IPS-18a (cell line): Measurements from ENCODE around the gene PDE4D.
"Not testable (repeated sequence)": the region's sequence is repeated elsewhere in the genome, so short reads cannot be mapped to it uniquely, and the experiment has no call there.

ENCODE experiments used
- H3K27ac ChIP-seq: one replicate; pipeline ENCODE4 v1.5.1; 2013; ENCODE audit warnings: low read length
- H3K27me3 ChIP-seq: one replicate; pipeline ENCODE4 v1.6.1; 2013; ENCODE audit warnings: mild to moderate bottlenecking, low read length; ENCODE audit not compliant: control insufficient read depth, insufficient read depth
- H3K36me3 ChIP-seq: one replicate; pipeline ENCODE4 v1.6.1; 2013; ENCODE audit warnings: low read depth, low read length; ENCODE audit not compliant: control insufficient read depth
- H3K4me1 ChIP-seq: one replicate; pipeline ENCODE4 v1.6.1; 2013; ENCODE audit warnings: low read depth, low read length; ENCODE audit not compliant: control insufficient read depth
- H3K4me3 ChIP-seq: one replicate; pipeline ENCODE4 v1.5.1; 2013; ENCODE audit warnings: low read length
- H3K9ac ChIP-seq: one replicate; pipeline ENCODE4 v1.6.1; 2013; ENCODE audit warnings: mild to moderate bottlenecking, low read length, moderate library complexity
- H3K9me3 ChIP-seq: one replicate; pipeline ENCODE4 v1.6.1; 2013; ENCODE audit warnings: low read depth, low read length; ENCODE audit not compliant: control insufficient read depth

The PDE4D gene

GRCh38 chr5:59579824-59580167 is 313.7 kb downstream of the PDE4D start:
- H3K4me3 ChIP-seq: no peak overlapping the region
- no peaks in the 10 kb centered on the region for H3K9me3 ChIP-seq
- no peaks in the 10 kb centered on the region for H3K27me3 ChIP-seq
- no peak overlapping the region for H3K27ac ChIP-seq
- peaks cover 7% of the 10 kb centered on the region for H3K4me1 ChIP-seq
- H3K9ac ChIP-seq: no peak overlapping the region
- no peaks in the 10 kb centered on the region for H3K36me3 ChIP-seq

- Histone ChIP-seq H3K9me3 (no peaks in the 10 kb centered on the region), H3K4me3 (no peak overlapping the region), H3K27me3 (no peaks in the 10 kb centered on the region), H3K4me1 (peaks cover 7% of the 10 kb centered on the region), H3K27ac (no peak overlapping the region), H3K9ac (no peak overlapping the region), H3K36me3 (no peaks in the 10 kb centered on the region)
These were observed 314.3 kb downstream of the PDE4D start for GRCh38 chr5:59579101-59579823.

- Histone ChIP-seq H3K36me3 (no peaks in the 10 kb centered on the region), H3K9ac (no peak overlapping the region), H3K9me3 (no peaks in the 10 kb centered on the region), H3K27ac (no peak overlapping the region), H3K4me1 (no peaks in the 10 kb centered on the region), H3K4me3 (no peak overlapping the region), H3K27me3 (no peaks in the 10 kb centered on the region)
These were observed 316.0 kb downstream of the PDE4D start for GRCh38 chr5:59577485-59577884.

- H3K27me3 ChIP-seq: no peaks in the 10 kb centered on the region
- H3K9ac ChIP-seq: no peak overlapping the region
- no peak overlapping the region for H3K4me3 ChIP-seq
- no peaks in the 10 kb centered on the region for H3K4me1 ChIP-seq
- H3K9me3 ChIP-seq: no peaks in the 10 kb centered on the region
- H3K27ac ChIP-seq: no peak overlapping the region
- no peaks in the 10 kb centered on the region for H3K36me3 ChIP-seq
These were observed 317.7 kb downstream of the PDE4D start for GRCh38 chr5:59575648-59576445.

- H3K4me1 ChIP-seq: peaks cover 23% of the 10 kb centered on the region
- H3K9ac ChIP-seq, H3K36me3 ChIP-seq, H3K27me3 ChIP-seq, H3K27ac ChIP-seq, H3K4me3 ChIP-seq, H3K9me3 ChIP-seq: not testable (repeated sequence)
These were observed 320.0 kb downstream of the PDE4D start for GRCh38 chr5:59573509-59573908.

- no peak overlapping the region for H3K9ac ChIP-seq
- H3K4me3 ChIP-seq: no peak overlapping the region
- H3K9me3 ChIP-seq: no peaks in the 10 kb centered on the region
- H3K4me1 ChIP-seq: peaks cover 24% of the 10 kb centered on the region
- H3K36me3 ChIP-seq: no peaks in the 10 kb centered on the region
- H3K27ac ChIP-seq: no peak overlapping the region
- H3K27me3 ChIP-seq: no peaks in the 10 kb centered on the region
These were observed 322.5 kb downstream of the PDE4D start for GRCh38 chr5:59571067-59571466.

GRCh38 chr5:59569608-59570334 is 323.8 kb downstream of the PDE4D start:
- Histone ChIP-seq H3K9ac (no peak overlapping the region), H3K9me3 (no peaks in the 10 kb centered on the region), H3K4me3 (no peak overlapping the region), H3K27me3 (no peaks in the 10 kb centered on the region), H3K27ac (no peak overlapping the region), H3K36me3 (no peaks in the 10 kb centered on the region), H3K4me1 (peaks cover 24% of the 10 kb centered on the region)

GRCh38 chr5:59569158-59569557 is 324.4 kb downstream of the PDE4D start:
- H3K4me3 ChIP-seq: no peak overlapping the region
- H3K4me1 ChIP-seq: peaks cover 24% of the 10 kb centered on the region
- H3K27me3 ChIP-seq: no peaks in the 10 kb centered on the region
- no peaks in the 10 kb centered on the region for H3K36me3 ChIP-seq
- no peak overlapping the region for H3K9ac ChIP-seq
- H3K27ac ChIP-seq: no peak overlapping the region
- H3K9me3 ChIP-seq: no peaks in the 10 kb centered on the region

- Histone ChIP-seq H3K27me3 (no peaks in the 10 kb centered on the region), H3K36me3 (no peaks in the 10 kb centered on the region), H3K27ac (no peak overlapping the region), H3K9ac (no peak overlapping the region), H3K4me3 (no peak overlapping the region), H3K9me3 (no peaks in the 10 kb centered on the region), H3K4me1 (peaks cover 30% of the 10 kb centered on the region)
These were observed 325.4 kb downstream of the PDE4D start for GRCh38 chr5:59568161-59568560.

- peaks cover 37% of the 10 kb centered on the region for H3K4me1 ChIP-seq
- no peak overlapping the region for H3K9ac ChIP-seq
- no peak overlapping the region for H3K4me3 ChIP-seq
- no peak overlapping the region for H3K27ac ChIP-seq
- no peaks in the 10 kb centered on the region for H3K9me3 ChIP-seq
- no peaks in the 10 kb centered on the region for H3K27me3 ChIP-seq
- H3K36me3 ChIP-seq: no peaks in the 10 kb centered on the region
These were observed 328.0 kb downstream of the PDE4D start for GRCh38 chr5:59565551-59565950.

GRCh38 chr5:59564895-59565294 is 328.6 kb downstream of the PDE4D start:
- Histone ChIP-seq H3K4me3 (no peak overlapping the region), H3K4me1 (peaks cover 30% of the 10 kb centered on the region), H3K36me3 (no peaks in the 10 kb centered on the region), H3K9me3 (no peaks in the 10 kb centered on the region), H3K9ac (no peak overlapping the region), H3K27me3 (no peaks in the 10 kb centered on the region), H3K27ac (no peak overlapping the region)
